ENCODE results near the gene IL10RA.
A peak's percentile ranks its signal among the peaks of the same experiment; 100 is the strongest.
"Not testable (repeated sequence)": the region's sequence is repeated elsewhere in the genome, so short reads cannot be mapped to it uniquely, and the experiment has no call there.

The IL10RA gene

GRCh38 chr11:117945047-117945810 lies 41.0 kb upstream of the IL10RA start:
- no peak for DNase-seq (ENCODE audit: low read depth)
- H3K4me3 ChIP-seq (ENCODE audit: low read depth, low read length): no peak overlapping the region
- TF ChIP-seq CTCF (IDR thresholded peaks at IDR 0.05; ENCODE audit: control insufficient read depth, extremely low read depth, insufficient read depth): no peak

GRCh38 chr11:117946156-117946841 lies 39.9 kb upstream of the IL10RA start:
- TF ChIP-seq CTCF (IDR thresholded peaks at IDR 0.05; ENCODE audit: control insufficient read depth, extremely low read depth, insufficient read depth): no peak
- no peak for DNase-seq (ENCODE audit: low read depth)
- no peak overlapping the region for H3K4me3 ChIP-seq (ENCODE audit: low read depth, low read length)

GRCh38 chr11:117946842-117947526 lies 39.2 kb upstream of the IL10RA start:
- DNase-seq (ENCODE audit: low read depth): peak; percentile 40
- TF ChIP-seq CTCF (IDR thresholded peaks at IDR 0.05; ENCODE audit: control insufficient read depth, extremely low read depth, insufficient read depth): peak; percentile 90
- H3K4me3 ChIP-seq (ENCODE audit: low read depth, low read length): no peak overlapping the region

- not testable (repeated sequence) for DNase-seq (ENCODE audit: low read depth); H3K4me3 ChIP-seq (ENCODE audit: low read depth, low read length)
These were observed 38.4 kb upstream of the IL10RA start for GRCh38 chr11:117947751-117948150.

GRCh38 chr11:117948466-117948865 lies 37.7 kb upstream of the IL10RA start:
- DNase-seq (ENCODE audit: low read depth); H3K4me3 ChIP-seq (ENCODE audit: low read depth, low read length): not testable (repeated sequence)

- TF ChIP-seq CTCF (IDR thresholded peaks at IDR 0.05; ENCODE audit: control insufficient read depth, extremely low read depth, insufficient read depth): no peak
- no peak overlapping the region for H3K4me3 ChIP-seq (ENCODE audit: low read depth, low read length)
- DNase-seq (ENCODE audit: low read depth): no peak
These were observed 37.1 kb upstream of the IL10RA start for GRCh38 chr11:117949062-117949461.

- TF ChIP-seq CTCF (IDR thresholded peaks at IDR 0.05; ENCODE audit: control insufficient read depth, extremely low read depth, insufficient read depth): peak; percentile 31; the same call in 1 of the 2 replicates
- no peak for DNase-seq (ENCODE audit: low read depth)
- H3K4me3 ChIP-seq (ENCODE audit: low read depth, low read length): no peak overlapping the region
These were observed 35.9 kb upstream of the IL10RA start for GRCh38 chr11:117950301-117950700.
